IPS-NIHi7 (cell line): Measurements from ENCODE around the gene BCDIN3D.
"Not testable (repeated sequence)": the region's sequence is repeated elsewhere in the genome, so short reads cannot be mapped to it uniquely, and the experiment has no call there.

Experiments
- DNase-seq: peaks from one replicate; pipeline ENCODE4 v3.0.0; 2012; ENCODE audit warnings: mixed read lengths; ENCODE audit errors: extremely low spot score

BCDIN3D gene, protein sequence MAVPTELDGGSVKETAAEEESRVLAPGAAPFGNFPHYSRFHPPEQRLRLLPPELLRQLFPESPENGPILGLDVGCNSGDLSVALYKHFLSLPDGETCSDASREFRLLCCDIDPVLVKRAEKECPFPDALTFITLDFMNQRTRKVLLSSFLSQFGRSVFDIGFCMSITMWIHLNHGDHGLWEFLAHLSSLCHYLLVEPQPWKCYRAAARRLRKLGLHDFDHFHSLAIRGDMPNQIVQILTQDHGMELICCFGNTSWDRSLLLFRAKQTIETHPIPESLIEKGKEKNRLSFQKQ

DNA sequence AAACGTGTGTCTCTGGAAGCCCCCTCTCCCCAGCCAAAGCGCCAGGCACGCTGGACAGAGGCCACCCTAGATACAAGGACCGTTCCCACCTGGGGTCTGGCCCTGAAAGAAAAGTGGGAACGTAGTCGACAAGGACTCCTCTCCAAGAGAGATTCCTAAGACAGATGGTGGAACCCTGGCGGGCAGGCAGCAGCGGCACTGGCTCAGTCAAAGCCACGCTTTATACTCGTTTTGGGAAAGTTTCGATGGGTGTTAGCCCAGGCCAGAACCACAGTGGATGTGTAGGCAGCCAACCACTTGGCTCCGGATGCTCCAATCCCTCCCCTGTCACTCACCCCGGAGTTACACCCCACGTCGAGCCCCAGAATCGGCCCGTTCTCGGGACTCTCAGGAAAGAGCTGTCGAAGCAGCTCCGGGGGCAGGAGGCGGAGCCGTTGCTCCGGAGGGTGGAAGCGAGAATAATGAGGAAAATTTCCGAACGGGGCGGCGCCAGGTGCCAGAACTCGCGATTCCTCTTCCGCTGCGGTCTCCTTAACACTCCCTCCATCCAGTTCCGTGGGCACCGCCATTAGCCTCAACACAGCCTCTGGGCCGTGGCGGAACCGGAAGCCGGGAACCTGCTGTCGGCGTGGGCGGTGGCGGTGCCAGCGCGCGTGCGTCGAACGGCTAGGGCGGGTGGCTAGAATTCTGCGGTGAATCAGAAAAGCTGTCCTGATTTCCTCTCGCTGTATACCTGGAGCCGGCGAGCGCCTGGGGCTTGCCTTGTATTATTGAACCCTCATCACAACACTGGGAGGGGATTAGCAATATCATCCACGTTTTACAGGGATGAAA lies at the start of gene BCDIN3D:
Gene BCDIN3D, minus strand, starts transcription at position 588 of the 834 bp plus-strand sequence. Its CDS starts 19 bp downstream, at position 569.
- peak; percentile 88 for DNase-seq

DNA sequence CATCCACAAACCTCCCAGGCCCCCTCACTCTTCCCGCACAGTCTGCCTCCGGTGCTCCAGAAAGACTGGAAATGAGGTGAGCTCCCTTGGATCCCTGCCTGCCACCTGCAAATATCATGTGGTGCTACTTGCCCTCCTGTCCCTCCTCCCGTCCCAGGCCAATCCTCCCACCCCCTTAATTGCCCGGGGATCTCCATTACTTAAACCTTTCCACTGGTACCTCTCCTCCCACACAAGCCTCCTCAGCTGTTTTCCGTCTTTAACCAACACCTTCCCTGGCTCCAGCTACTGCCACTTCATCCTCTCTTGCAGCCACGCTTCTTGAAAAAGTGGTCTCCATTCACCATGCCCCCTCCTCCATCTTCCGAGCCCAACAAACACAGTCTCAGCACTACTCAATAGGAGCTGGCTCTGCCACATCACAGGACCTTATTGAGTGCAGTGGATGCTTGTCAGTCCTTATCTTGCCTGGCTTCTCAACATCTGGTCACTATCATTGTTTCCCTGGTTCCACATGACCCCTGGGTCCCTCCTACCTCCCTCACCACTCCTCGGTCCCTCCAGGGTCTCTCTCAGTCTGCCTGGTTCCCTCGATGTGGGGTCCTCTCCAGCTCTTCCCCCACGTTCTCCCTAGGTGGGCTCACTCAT lies 49.3 kb upstream of the BCDIN3D start:
- no peak for DNase-seq

DNA sequence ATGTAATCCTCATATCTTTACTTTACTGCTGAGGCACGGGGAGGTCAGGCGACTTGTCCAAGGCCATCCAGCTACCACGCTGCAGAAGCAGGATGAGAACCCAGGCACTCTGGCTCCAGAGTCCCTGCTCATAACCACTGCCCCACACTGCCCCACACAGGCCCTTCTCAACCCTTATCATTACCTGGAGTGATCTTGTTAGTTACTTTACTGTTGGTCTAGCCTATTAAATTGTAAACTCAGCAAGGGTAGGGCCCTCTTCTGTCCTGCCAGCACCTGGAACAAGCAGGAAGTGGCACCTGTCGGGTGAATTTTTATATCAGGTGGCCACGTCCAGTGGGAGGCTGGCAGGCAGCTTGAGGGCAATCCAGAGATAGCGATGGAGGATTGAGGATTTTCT lies 48.6 kb upstream of the BCDIN3D start:
- DNase-seq = no peak

DNA sequence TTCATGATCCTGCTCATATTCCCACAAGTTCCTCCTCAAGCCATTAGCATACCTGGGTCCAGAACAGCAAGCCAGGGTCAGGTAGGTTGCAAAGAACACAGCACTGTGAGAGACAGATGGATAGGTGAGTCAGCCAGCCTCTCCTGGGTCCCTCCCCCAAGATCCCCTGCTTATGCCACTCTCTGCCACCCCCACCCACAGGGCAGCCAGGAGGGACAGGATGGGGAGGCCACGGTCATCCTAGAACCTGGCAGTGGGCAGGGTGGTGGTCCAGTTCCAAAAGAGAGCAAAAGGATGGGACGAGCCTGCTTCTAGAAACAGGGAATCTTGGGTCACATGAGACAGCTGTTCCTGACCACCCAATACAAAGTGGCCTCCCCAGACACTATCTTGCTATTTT lies 48.1 kb upstream of the BCDIN3D start:
- DNase-seq = no peak

DNA sequence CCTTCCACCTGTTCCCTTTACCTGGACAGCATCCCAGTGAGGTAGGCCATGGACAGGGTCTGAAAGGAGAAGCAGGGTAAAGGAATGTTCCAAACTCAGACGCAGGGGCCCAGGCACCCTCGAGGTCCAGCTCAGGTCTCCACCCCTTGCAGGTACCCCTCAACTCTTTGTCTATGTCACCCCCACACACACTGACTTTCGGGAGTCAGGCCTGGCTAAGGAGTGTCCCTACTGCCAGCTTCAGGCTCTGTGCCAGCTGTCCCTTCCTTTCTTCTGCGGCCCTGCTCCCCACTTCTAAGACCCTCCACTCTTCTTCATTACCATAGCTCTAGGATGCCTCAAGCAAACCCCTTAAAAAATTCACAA lies 47.2 kb upstream of the BCDIN3D start:
- DNase-seq = no peak

DNA sequence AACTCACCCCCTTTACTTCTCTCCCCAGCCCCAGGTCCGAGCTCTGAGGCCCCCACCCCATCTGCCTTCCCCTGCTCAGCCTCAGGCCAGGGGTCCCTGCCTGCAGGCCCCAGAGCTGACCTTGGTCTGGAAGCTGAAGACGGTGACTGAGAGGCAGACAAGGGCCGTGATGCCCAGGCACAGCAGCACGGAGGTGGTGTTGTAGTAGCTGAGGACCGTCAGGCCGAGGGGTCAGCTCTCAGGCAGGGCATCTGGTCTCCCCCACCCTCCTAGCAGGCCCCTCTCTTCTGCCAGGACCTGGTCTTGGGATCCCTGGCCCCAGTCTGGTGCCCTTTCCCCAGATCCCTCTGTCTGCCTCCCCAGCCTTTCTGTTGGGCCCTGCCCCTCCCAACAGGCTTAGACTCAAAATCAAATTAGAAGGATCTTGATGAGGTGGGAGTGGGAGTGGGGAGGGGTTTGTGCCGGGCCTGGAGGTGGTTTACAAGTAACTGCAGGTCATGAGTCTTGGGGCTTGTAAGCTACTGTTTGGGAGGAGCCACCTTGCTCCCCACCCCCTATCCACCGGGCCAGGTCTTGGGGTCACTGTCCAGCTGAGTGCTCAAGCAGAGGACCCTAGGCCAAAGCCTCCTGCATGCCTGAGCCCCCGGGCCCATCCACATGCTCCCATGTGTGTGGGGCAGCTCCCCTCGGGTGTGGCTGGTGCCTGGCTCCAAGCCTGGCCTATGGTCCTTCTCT lies 46.6 kb upstream of the BCDIN3D start:
- no peak for DNase-seq

DNA sequence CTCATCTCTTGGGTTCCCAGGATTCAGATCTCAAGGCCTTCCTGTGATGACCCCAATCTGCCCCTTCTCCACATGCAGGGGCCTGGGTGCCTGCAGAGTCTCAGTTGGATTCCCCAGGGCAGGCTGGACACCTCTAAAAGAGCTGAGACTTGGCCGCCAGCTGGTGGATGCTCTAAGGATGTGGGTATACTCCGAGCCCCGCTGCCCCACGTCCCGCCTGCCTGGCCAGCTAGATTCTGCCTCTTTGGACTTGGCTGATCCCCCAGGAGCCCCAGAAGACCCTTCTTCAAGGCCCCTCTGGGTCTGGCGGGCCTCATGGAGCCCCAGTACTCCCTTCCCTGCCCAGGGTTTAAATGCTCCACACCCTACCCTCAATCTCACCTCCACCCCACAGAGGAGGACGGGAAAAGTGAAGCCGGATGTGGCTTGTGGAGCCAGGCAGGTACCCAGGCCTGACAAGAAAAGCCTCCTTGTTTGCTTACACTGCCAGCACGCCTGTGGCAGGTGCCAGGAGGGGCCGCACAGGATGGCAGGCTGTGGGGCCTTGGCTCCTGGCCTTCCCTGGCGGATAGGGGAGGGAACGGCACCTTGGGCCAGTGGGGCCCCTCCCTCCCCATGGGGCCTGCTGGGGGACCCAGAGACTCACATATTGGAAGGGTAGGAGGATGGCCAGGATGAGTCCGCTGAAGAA lies 45.7 kb upstream of the BCDIN3D start:
- DNase-seq = no peak

DNA sequence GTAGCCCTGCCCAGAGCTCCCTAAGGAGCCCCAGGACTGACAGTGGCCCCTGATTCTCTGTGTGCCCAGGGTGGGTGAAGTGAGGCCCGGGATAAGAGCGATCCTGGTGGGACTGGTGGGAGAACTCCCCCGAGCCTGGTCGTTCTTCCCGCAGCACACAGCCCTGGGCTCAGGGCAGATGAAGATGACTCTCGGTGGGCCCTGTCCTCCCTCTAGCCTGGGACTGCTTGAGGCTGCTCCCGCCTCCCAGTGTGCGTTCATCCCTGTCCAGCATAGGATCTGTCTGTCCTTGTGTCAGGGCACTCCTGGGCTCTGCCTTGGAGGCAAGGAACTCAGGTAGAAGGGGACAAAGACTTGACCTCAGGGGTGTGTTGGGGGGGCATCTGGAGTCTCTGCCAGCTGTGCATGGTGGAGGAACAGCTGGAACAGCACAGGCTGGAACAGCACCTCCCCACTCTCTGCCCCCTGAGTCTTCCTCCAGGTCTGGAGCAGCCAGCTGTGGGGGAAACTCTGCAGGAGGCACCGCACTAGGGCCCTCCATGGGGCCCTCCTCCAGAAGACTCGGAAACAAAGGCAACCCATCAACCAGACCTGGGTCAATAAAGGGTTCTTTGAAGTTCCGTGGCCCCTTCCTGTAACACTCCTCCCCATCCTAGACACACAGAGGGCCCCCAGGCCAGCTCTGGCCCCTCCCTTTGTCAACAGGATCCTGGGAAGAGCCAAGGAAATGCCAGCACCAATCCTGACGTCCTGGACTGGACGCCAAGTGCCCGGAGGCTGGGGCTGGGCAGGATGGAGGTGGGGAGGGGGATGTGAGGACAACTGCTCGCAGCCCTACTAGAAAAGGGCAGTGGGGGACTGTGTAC lies 44.9 kb upstream of the BCDIN3D start:
- no peak for DNase-seq

DNA sequence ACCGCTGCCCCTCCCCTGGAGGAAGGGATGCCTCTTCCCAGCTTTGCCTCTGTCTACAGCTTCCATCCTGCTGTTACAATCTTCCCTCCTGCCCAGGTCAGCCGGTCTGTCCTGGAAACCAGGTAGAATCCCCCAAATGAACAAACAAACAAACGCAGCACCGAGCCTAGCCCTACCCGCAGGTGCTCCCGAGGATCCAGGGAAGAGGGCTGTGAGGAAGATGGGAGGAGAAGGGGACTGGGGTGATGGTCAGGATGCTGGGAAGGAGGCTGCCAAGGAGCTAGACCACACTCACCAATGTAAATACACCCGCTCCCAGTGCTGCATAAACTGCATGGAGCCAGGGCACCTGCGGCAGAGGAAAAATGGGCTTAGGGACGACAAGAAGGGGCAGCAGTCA lies 44.2 kb upstream of the BCDIN3D start:
- no peak for DNase-seq

DNA sequence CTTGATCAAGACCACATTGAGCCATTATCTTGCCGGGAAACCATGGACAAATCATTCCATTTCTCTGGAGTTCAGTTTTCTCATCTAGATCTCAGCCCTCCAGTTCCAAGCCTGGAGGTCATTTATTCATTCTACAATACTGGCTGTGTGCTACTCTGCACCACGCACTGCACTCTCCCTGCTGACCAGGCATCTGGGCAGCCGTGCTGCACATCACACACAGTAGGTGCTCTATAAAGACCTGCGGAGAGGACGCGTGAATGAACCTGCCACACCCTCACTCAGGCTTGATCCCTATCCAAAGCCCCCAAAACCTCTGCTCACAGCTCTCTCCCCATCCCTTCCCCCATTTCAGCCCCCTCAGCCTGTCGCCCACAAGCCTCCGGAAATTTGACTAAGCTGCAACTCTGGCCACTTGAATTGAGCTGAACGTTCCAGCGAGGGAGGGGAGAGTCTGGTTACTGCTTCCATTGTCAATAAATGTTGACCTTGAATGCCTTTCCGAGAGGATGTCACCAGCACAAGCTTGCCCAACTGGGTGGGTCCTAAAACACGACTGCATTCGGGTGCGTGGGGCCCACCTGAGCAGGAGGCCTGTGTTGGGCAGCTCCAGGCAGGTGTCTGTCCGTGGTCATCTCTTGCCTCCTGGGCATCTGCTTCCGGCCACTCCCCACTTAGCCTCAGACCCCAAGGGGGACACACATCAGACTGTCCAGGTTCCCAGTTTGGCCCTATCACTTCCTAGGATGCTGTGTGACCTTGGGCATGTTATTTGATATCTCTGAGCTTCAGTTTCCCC lies 43.0 kb upstream of the BCDIN3D start:
- DNase-seq = no peak

DNA sequence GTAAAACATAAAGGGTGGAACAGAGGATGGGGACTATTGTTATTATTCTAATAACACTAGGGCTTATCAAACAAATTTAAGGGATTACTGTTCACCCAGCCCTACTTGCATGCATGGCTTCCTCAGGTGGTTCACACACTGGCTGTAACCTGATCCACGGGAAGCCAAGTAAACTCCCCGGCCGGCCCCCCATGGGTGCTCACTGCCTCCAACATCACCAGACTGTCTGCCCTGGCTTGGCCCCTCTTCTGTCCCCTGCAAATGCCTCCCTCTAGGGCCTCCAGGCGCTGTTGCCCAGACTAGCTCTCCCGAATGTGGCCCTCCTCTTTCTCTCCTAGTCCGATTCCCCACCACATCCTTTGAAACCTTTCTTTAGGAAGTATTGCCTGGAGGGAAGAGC lies 42.2 kb upstream of the BCDIN3D start:
- peak; percentile 28 for DNase-seq

DNA sequence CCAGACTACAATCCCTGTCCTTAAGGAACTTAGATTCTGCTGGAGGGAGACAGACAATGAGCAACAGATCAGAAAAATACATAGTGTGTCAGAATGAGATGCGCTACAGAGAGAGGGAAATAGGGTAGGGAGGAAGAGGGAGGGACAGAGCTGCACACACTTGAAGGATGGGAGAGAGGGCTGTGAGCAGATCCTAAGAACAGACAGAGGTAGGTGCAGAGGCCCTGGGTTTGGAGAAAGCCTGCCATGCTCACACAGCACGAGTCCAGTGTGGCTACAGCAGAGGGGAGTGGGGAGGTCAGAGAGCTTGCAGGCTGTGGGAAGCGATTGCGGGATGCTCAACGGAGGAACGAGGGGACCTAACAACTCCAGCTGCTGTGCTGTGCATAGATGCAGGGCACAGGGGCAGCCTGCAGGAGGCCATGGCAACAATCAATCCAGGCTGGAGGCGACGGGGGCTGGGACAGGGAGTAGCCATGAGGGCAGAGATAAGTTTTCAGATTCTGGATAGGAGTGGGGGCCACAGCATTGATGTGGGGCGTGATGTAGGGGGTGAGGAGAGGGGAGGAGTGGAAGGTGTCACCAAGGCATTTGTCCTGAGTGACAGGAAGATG lies 40.1 kb upstream of the BCDIN3D start:
- peak; percentile 51 for DNase-seq

DNA sequence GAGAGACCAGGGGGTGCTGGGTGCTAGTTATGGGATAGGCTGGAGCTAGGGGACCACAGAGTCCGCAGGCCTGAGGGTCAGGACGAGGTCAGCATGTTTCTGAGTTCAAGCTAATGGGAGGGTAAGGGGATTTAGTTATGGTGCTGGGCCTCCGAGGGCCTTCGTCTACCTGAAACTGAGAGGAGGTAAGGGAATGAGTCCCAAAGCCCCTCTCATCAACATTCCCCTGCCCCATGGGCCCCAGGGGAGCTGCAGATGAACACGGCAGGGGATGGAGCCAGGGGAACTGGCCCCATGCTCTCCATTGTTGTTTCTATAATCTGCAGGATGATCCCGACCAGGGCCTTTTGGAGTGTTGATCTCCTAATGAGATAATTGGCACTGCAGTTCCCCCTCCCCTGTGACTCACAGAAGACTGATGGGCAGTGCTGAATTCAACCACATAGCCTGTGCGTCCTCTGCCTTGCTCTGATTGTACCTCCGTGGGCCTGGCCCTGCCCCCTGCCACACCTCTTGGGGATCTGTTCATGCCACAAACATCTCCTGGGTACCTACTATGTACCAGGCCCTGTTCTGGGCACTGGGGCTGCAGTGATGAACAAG lies 39.4 kb upstream of the BCDIN3D start:
- DNase-seq = peak; percentile 39

DNA sequence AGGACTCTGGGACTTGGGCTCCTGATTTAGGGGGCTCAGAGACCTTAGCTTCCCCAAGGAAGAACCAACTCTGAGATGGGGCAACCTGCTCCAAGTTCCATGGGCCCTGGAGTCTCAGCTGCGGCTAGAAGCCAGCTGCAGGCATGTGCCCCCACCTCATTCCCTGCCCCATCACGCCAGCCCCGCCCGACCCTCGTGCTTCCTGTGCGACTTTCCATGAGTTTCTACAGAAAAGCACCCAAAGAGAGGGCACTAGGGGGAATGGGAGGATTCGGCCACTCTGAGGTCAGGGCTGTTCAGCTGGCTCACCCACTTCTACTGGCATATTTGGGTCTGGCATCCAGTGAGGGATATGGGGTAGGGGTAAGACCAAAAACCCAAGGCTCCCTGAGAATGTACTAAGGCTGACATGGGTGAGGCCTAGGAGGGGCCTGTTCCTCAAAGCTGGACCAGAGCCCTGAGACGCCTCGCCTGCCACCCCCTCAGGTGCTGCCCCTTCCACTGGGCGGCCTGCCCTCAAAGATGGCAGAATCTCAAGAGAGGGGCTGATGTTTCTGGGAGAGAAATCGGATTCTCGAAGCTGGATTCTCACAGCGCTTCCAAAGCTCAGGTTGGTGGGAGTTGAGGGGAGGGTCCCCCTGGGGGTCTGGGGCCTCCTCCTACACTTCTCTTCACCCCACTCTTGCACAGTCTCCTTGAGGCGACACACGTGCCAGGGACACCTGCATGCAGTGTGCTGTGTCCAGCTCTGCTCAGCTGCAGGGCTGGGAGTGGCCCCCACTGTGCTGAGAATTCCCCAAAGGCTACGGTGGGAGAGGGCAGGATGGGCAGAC lies 38.7 kb upstream of the BCDIN3D start:
- no peak for DNase-seq

DNA sequence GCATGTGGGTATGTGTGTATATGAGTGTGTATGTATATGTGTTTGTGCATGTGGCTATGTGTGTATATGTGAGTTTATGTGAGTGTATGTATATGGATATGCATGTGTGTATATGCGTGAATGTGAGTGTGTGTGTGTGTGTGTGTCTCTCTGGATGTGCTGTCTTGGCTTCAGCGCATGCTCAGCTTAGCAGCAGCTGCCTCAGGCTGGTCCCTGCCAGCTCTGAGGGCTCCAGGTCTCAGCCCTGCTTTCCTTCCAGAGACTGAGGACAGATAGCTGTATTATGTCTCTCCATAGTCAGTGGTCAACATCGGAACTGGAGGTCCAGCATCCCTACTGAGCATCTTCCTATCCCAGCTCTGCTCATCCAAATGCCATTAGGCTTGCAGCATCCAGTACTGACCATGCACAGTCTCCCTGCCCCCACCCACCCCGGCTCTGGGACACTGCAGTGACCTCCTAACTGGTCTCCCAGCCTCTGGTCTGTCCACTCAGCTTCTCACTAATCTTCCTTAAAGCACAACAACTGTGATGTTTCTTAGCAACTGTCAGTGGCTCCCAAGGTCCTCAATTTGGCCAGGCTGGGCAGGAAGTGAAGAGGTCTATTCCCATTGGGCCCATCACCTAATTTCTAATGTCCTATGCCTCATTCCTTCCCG lies 38.0 kb upstream of the BCDIN3D start:
- no peak for DNase-seq

DNA sequence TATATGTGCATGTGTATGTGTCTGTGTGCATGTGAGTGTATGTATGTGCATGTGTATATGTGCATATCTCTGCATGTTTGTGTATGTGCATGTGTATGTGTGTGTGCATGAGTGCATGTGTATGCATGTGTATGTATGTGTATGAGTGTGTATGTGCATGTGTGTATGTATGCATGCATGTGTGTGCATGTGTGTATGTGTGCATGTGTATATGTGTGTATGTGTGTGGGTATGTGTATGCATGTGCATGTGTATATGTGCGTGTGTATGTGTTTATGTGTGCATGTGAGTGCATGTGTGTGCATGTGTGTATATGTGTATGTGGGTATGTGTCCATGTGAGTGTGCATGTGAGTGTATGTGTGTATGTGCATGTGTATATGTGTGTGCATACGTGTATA lies 36.2 kb upstream of the BCDIN3D start:
- not testable (repeated sequence) for DNase-seq

DNA sequence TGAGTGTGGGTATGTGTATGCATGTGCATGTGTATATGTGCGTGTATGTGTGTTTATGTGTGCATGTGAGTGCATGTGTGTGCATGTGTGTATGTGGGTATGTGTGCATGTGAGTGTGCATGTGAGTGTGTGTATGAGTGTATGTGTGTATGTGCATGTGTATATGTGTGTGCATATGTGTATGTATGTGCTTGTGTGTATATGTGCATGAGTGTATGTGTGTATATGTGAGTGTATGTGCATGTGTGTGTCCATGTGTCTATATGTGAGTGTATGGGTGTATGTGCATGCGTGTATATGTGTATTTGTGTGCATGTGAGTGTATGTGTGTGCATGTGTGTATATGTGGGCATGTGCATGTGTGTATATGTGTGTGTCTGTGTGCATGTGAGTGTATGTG lies 35.1 kb upstream of the BCDIN3D start:
- DNase-seq = no peak
